Measurements from ENCODE around the gene SLC35F5. TPM values are rescaled to one million over a fixed set of nuclear protein-coding genes. Genes with fewer than 3 reads are reported as not detected.
"Not testable (repeated sequence)": the region's sequence is repeated elsewhere in the genome, so short reads cannot be mapped to it uniquely, and the experiment has no call there.

SLC35F5 gene
- 61.1 and 66.1 TPM in 2 replicates for total RNA-seq (2014; rRNA removed; shearing (Covaris generic); ENCODE audit: low replicate concordance)

GRCh38 chr2:113756355-113757137, at the start of gene SLC35F5:
Gene SLC35F5, minus strand, starts transcription at chr2:113756642. Its CDS starts 233 bp downstream, at chr2:113756409.
- DNase-seq, result peak; percentile 91
- H3K4me3 ChIP-seq, result peak within 1 kb of the TSS; percentile 97
- H3K27me3 ChIP-seq, result no peaks in the 10 kb centered on the region
- H3K9me3 ChIP-seq, result no peaks in the 10 kb centered on the region
- H3K36me3 ChIP-seq, result peaks cover 6% of the 10 kb centered on the region

GRCh38 chr2:113799375-113799774, 42.9 kb upstream of the SLC35F5 start:
- Histone ChIP-seq H3K27me3 (no peaks in the 10 kb centered on the region), H3K4me3 (no peak overlapping the region), H3K36me3 (no peaks in the 10 kb centered on the region), H3K9me3 (no peaks in the 10 kb centered on the region)
- no peak for DNase-seq

GRCh38 chr2:113797237-113797636, 40.8 kb upstream of the SLC35F5 start:
- Histone ChIP-seq H3K4me3 (no peak overlapping the region), H3K27me3 (no peaks in the 10 kb centered on the region), H3K36me3 (no peaks in the 10 kb centered on the region), H3K9me3 (no peaks in the 10 kb centered on the region)
- no peak for DNase-seq

- H3K36me3 ChIP-seq, result no peaks in the 10 kb centered on the region
- no peaks in the 10 kb centered on the region for H3K27me3 ChIP-seq
- H3K9me3 ChIP-seq, result no peaks in the 10 kb centered on the region
- no peak for DNase-seq
- no peak overlapping the region for H3K4me3 ChIP-seq
Measured at GRCh38 chr2:113796592-113797175, 40.2 kb upstream of the SLC35F5 start.

GRCh38 chr2:113795405-113795920, 39.0 kb upstream of the SLC35F5 start:
- Histone ChIP-seq H3K36me3 (no peaks in the 10 kb centered on the region), H3K4me3 (no peak overlapping the region), H3K27me3 (no peaks in the 10 kb centered on the region), H3K9me3 (no peaks in the 10 kb centered on the region)
- peak; percentile 4 for DNase-seq

- no peaks in the 10 kb centered on the region for H3K27me3 ChIP-seq
- no peak for DNase-seq
- no peaks in the 10 kb centered on the region for H3K9me3 ChIP-seq
- H3K36me3 ChIP-seq, result no peaks in the 10 kb centered on the region
- no peak overlapping the region; the same call in 1 of the 2 replicates for H3K4me3 ChIP-seq
Measured at GRCh38 chr2:113791697-113792590, 35.5 kb upstream of the SLC35F5 start.

- Histone ChIP-seq H3K9me3 (no peaks in the 10 kb centered on the region), H3K4me3 (no peak overlapping the region), H3K27me3 (no peaks in the 10 kb centered on the region), H3K36me3 (no peaks in the 10 kb centered on the region)
- DNase-seq, result no peak
Measured at GRCh38 chr2:113784823-113785744, 28.6 kb upstream of the SLC35F5 start.

GRCh38 chr2:113780472-113780871, 24.0 kb upstream of the SLC35F5 start:
- Histone ChIP-seq H3K36me3 (no peaks in the 10 kb centered on the region), H3K4me3 (no peak overlapping the region), H3K9me3 (no peaks in the 10 kb centered on the region), H3K27me3 (no peaks in the 10 kb centered on the region)
- DNase-seq, result no peak

GRCh38 chr2:113777371-113777770, 20.9 kb upstream of the SLC35F5 start:
- no peak for DNase-seq
- Histone ChIP-seq H3K36me3 (no peaks in the 10 kb centered on the region), H3K4me3 (no peak overlapping the region)

GRCh38 chr2:113776949-113777348, 20.5 kb upstream of the SLC35F5 start:
- Histone ChIP-seq H3K36me3 (no peaks in the 10 kb centered on the region), H3K4me3 (no peak overlapping the region), H3K27me3 (no peaks in the 10 kb centered on the region), H3K9me3 (no peaks in the 10 kb centered on the region)
- no peak for DNase-seq

More at GRCh38 chr2:113777371-113777770, 20.9 kb upstream of the SLC35F5 start:
- H3K9me3 ChIP-seq, result no peaks in the 10 kb centered on the region
- no peaks in the 10 kb centered on the region for H3K27me3 ChIP-seq

- not testable (repeated sequence) for H3K9me3 ChIP-seq, DNase-seq, H3K27me3 ChIP-seq, H3K36me3 ChIP-seq, H3K4me3 ChIP-seq
Measured at GRCh38 chr2:113774616-113775015, 18.2 kb upstream of the SLC35F5 start.

GRCh38 chr2:113770929-113771328, 14.5 kb upstream of the SLC35F5 start:
- no peaks in the 10 kb centered on the region for H3K27me3 ChIP-seq
- H3K4me3 ChIP-seq, result no peak overlapping the region
- H3K36me3 ChIP-seq, result no peaks in the 10 kb centered on the region
- H3K9me3 ChIP-seq, result no peaks in the 10 kb centered on the region
- DNase-seq, result no peak

- Histone ChIP-seq H3K27me3 (no peaks in the 10 kb centered on the region), H3K36me3 (no peaks in the 10 kb centered on the region), H3K9me3 (no peaks in the 10 kb centered on the region), H3K4me3 (no peak overlapping the region)
- DNase-seq, result no peak
Measured at GRCh38 chr2:113769555-113769954, 13.1 kb upstream of the SLC35F5 start.

GRCh38 chr2:113768770-113769169, 12.3 kb upstream of the SLC35F5 start:
- Histone ChIP-seq H3K27me3 (no peaks in the 10 kb centered on the region), H3K9me3 (no peaks in the 10 kb centered on the region), H3K36me3 (no peaks in the 10 kb centered on the region), H3K4me3 (no peak overlapping the region)
- DNase-seq, result no peak

- no peak for DNase-seq
- no peaks in the 10 kb centered on the region for H3K9me3 ChIP-seq
- H3K4me3 ChIP-seq, result no peak overlapping the region
- no peaks in the 10 kb centered on the region for H3K36me3 ChIP-seq
- no peaks in the 10 kb centered on the region for H3K27me3 ChIP-seq
Measured at GRCh38 chr2:113767811-113768460, 11.5 kb upstream of the SLC35F5 start.
